ENCODE measurements around the gene METTL3.

Gene METTL3

GRCh38 chr14:21454843-21455544 lies 56.1 kb downstream of the METTL3 start:
- Histone ChIP-seq H3K9me3 (ENCODE audit: control insufficient read depth, low read length) (no peaks in the 10 kb centered on the region), H3K27me3 (ENCODE audit: control insufficient read depth, insufficient read depth, low read length) (no peaks in the 10 kb centered on the region), H3K36me3 (ENCODE audit: control insufficient read depth, insufficient read depth, low read length) (no peaks in the 10 kb centered on the region), H3K4me1 (ENCODE audit: control insufficient read depth, insufficient read depth, low read length) (peaks cover 17% of the 10 kb centered on the region), H3K9ac (ENCODE audit: low read length) (peak overlapping the region; percentile 85), H3K4me3 (ENCODE audit: low read length) (peak overlapping the region; percentile 90)

- no peak overlapping the region for H3K4me3 ChIP-seq (ENCODE audit: low read length)
- H3K4me1 ChIP-seq (ENCODE audit: control insufficient read depth, insufficient read depth, low read length), result peaks cover 12% of the 10 kb centered on the region
- H3K27me3 ChIP-seq (ENCODE audit: control insufficient read depth, insufficient read depth, low read length), result no peaks in the 10 kb centered on the region
- H3K36me3 ChIP-seq (ENCODE audit: control insufficient read depth, insufficient read depth, low read length), result no peaks in the 10 kb centered on the region
- peak overlapping the region; percentile 19 for H3K9ac ChIP-seq (ENCODE audit: low read length)
- H3K9me3 ChIP-seq (ENCODE audit: control insufficient read depth, low read length), result no peaks in the 10 kb centered on the region
These were observed 61.3 kb downstream of the METTL3 start for GRCh38 chr14:21449899-21450216.
